ENCODE results near the gene CLDN18. TPM values are rescaled to one million over a fixed set of nuclear protein-coding genes. Genes with fewer than 3 reads are reported as not detected.

Gene CLDN18
- total and polyA plus RNA-seq, 2 donors (not counting 3 experiments of a cell fraction or from before 2014, with no cell fraction given): not detected

GRCh38 chr3:138016065-138016464 is 6.1 kb downstream of the CLDN18 start:
- no peaks in the 10 kb centered on the region for H3K27me3 ChIP-seq (ENCODE audit: control insufficient read depth in 2 of 2, insufficient read depth in 2 of 2, low read length in 2 of 2)
- no peak for FAIRE-seq
- no peaks in the 10 kb centered on the region for H3K36me3 ChIP-seq (ENCODE audit: control insufficient read depth in 2 of 2, extremely low read depth in 1 of 2, insufficient read depth in 2 of 2, low read length in 2 of 2)
- DNase-seq (ENCODE audit: low read depth, low spot score): no peak
- H3K9me1 ChIP-seq (replicated peaks; ENCODE audit: control insufficient read depth, extremely low read depth, insufficient read depth, low read length): no peaks in the 10 kb centered on the region
- H3K4me2 ChIP-seq (ENCODE audit: insufficient read depth, low read length): no peak overlapping the region
- H2AFZ ChIP-seq (ENCODE audit: low read depth, low read length): no peak overlapping the region
- no peaks in the 10 kb centered on the region for H3K4me1 ChIP-seq (ENCODE audit: control insufficient read depth, extremely low read depth, insufficient read depth, low read length)
- no peak overlapping the region for H3K9ac ChIP-seq (replicated peaks; ENCODE audit: extremely low read depth, insufficient read depth, low read length)
- dilution Hi-C loops (cut with MboI; ENCODE audit: extremely low pct_ligation_motif_present, low sequenced_read_pairs): no loop called here
- H3K9me3 ChIP-seq (replicated peaks; ENCODE audit: control insufficient read depth, insufficient read depth, low read length): no peaks in the 10 kb centered on the region
- H4K20me1 ChIP-seq (replicated peaks; ENCODE audit: control insufficient read depth, extremely low read depth, insufficient read depth, low read length): no peaks in the 10 kb centered on the region
- intact Hi-C loops (cut with micrococcal nuclease): no loop called here
- TF ChIP-seq, protein P1, sequence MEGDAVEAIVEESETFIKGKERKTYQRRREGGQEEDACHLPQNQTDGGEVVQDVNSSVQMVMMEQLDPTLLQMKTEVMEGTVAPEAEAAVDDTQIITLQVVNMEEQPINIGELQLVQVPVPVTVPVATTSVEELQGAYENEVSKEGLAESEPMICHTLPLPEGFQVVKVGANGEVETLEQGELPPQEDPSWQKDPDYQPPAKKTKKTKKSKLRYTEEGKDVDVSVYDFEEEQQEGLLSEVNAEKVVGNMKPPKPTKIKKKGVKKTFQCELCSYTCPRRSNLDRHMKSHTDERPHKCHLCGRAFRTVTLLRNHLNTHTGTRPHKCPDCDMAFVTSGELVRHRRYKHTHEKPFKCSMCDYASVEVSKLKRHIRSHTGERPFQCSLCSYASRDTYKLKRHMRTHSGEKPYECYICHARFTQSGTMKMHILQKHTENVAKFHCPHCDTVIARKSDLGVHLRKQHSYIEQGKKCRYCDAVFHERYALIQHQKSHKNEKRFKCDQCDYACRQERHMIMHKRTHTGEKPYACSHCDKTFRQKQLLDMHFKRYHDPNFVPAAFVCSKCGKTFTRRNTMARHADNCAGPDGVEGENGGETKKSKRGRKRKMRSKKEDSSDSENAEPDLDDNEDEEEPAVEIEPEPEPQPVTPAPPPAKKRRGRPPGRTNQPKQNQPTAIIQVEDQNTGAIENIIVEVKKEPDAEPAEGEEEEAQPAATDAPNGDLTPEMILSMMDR (IDR thresholded peaks at IDR 0.05; ENCODE audit: extremely low read depth in 1 of 2, insufficient read depth in 1 of 2, low read depth in 1 of 2, low read length in 2 of 2): no peak
- TF ChIP-seq GATA2 (IDR thresholded peaks at IDR 0.05; ENCODE audit: insufficient read depth, insufficient read length, low read depth, low read length) (no peak), MAX (IDR thresholded peaks at IDR 0.05; ENCODE audit: insufficient read depth, insufficient read length) (no peak), JUN (IDR thresholded peaks at IDR 0.05; ENCODE audit: borderline replicate concordance, insufficient read depth, insufficient read length, low read depth) (no peak), FOS (IDR thresholded peaks at IDR 0.05; ENCODE audit: borderline replicate concordance, insufficient read depth, low read length) (no peak), MYC (IDR thresholded peaks at IDR 0.05; ENCODE audit: low read depth, low read length) (no peak), EZH2 (IDR thresholded peaks at IDR 0.05; ENCODE audit: borderline replicate concordance, low read depth, low read length, severe bottlenecking) (no peak), POLR2A (IDR thresholded peaks at IDR 0.05; ENCODE audit: low read depth, low read length) (no peak), POLR2AphosphoS5 (IDR thresholded peaks at IDR 0.05; ENCODE audit: insufficient read depth, low read depth, low read length) (no peak)
- BruUV-seq (replicated peaks): no TSS peak
- POLR2A ChIA-PET: no interaction called here
- H3K27ac ChIP-seq (ENCODE audit: insufficient read depth, low read depth, low read length): no peak overlapping the region
- H3K79me2 ChIP-seq (ENCODE audit: control insufficient read depth, insufficient read depth, low read length): no peaks in the 10 kb centered on the region
- H3K4me3 ChIP-seq (replicated peaks in 1 of 3; ENCODE audit: insufficient read depth in 1 of 3, low read depth in 1 of 3, low read length in 3 of 3): no peak overlapping the region
- CTCF ChIA-PET: no interaction called here
